AG09309 (cell line): Measurements from ENCODE around the gene GRIN3A.

Experiments used
- DNase-seq: peaks from one replicate; pipeline ENCODE4 v3.0.0-alpha.2; 2010; ENCODE audit warnings: low read depth
- H3K4me3 ChIP-seq: 2 replicates; pipeline ENCODE4 v1.5.1; 2011; ENCODE audit warnings: mild to moderate bottlenecking, low read depth, low read length, moderate library complexity; ENCODE audit not compliant: control insufficient read depth
- CTCF ChIP-seq: IDR thresholded peaks from 2 replicates; pipeline ENCODE4 v1.5.1; 2011; ENCODE audit warnings: mild to moderate bottlenecking, low read depth, low read length, inconsistent platforms; ENCODE audit not compliant: insufficient read depth, control insufficient read depth; ENCODE audit errors: missing control alignments

Gene GRIN3A

DNA sequence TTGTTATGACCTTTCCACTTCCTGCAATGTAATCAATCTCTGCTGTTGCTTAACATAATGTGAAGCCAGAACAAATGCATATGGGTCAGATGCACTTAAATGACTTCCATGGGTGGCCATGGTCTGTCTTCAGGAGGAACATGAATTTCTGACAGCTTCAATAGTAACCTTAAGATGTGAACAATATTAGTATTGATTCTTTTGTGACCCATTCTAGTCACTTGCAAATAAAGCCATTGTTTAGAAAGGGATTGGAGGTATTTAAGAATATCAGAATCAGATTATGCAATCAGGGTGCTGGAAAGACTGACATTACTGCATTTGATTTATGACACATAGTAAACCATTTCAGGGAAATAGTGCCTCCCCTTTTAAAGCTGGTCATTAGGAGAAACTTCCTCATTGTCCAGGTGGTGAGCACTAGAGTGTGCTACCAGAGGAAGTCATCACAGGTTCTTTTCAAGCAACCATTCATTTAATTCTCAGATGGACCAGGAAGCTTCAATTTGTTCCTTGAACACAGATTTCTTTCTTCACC, 32.1 kb downstream of the GRIN3A start:
- no peak overlapping the region for H3K4me3 ChIP-seq
- TF ChIP-seq CTCF: no peak
- no peak for DNase-seq

- DNase-seq: no peak
- no peak overlapping the region for H3K4me3 ChIP-seq
- TF ChIP-seq CTCF: no peak
Measured at GRCh38 chr9:101705135-101705661, 33.2 kb downstream of the GRIN3A start.

DNA sequence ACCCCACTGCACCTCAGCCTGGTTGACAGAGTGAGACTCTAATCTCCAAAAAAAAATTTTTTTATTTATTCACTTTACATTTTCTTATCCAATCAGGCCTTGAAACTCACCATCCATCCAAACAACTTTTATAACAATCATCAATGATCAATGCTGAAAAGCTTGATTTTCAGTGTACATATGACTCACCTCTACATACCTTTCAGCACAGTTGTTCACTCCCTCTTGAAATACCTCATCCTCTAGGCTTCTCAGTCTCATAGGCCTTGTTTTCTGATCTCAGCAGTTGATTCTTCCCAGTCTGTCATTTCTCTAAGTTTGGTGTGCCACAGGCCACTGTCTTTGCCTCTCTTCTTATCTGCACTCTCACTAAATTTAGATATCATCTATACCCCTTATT, 36.2 kb downstream of the GRIN3A start:
- no peak overlapping the region for H3K4me3 ChIP-seq
- no peak for TF ChIP-seq CTCF
- DNase-seq: no peak

DNA sequence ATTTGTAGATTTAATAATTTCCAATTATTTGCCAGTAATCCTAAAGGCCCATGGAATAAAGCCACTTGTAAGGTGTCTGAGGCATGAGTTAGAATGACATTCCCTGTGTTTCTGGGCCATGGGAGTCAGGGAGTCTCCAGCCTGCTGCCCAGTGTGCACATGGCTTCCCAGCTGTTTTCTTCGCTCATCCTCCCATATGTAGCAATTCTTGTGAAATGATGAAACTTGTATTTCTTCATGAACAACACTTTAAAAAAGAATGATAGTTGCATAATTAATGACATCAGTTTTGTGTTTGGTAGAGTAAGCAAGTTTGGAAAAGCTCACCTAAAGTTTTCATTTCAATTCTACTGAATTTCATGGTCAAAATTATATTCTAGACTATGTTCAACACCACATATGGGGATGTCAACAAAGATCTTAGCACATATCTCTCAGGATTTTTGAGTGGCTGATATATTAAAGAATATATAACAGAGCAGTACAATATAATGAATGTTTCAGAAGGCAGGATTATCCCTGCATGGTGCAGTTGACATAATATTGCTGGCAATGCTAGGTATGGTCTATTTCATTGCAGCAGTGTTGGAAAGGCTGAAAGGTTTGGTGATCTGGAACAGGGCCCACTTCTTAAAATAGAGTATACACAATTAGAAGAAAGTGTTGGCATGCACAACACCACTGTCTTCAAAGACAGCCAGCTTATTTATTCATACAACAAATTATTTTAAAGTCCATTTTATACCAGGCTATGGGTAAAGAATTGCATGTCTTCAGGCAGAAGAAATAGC, 44.7 kb downstream of the GRIN3A start:
- no peak overlapping the region for H3K4me3 ChIP-seq
- no peak for DNase-seq
- TF ChIP-seq CTCF: no peak

- no peak for TF ChIP-seq CTCF
- H3K4me3 ChIP-seq: no peak overlapping the region
- no peak for DNase-seq
Measured at GRCh38 chr9:101691657-101692056, 46.8 kb downstream of the GRIN3A start.

GRCh38 chr9:101689039-101689438, 49.4 kb downstream of the GRIN3A start:
- no peak for TF ChIP-seq CTCF
- no peak overlapping the region for H3K4me3 ChIP-seq

DNA sequence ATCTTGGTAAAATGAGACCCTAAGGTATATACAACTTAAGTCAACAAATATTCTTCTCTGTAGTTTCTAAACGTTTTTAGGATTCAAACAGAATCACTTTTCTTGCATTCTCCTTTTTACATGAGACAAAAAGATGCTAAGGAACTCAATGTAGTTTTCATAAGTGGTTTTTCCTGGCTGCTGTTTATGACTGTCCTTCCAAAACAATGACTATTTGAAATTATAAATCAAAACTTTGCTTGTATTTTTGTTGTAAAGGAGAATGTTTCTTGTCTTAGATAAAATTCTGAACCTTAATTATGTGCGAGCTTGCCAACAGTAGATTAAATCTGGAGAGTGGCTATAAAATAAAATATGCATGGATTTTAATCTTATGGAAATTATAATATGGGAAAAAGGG, 53.8 kb downstream of the GRIN3A start:
- DNase-seq: no peak
- no peak for TF ChIP-seq CTCF
- H3K4me3 ChIP-seq: no peak overlapping the region

More at GRCh38 chr9:101689039-101689438, 49.4 kb downstream of the GRIN3A start:
- DNase-seq: no peak
